ENCODE results near the gene TLR4. TPM values are rescaled to one million over a fixed set of nuclear protein-coding genes. Genes with fewer than 3 reads are reported as not detected.

The TLR4 gene
- total and polyA plus RNA-seq, 9 of the 15 experiments (the other 6 are each of a cell fraction or from before 2014, with no cell fraction given) = 0.02 TPM; not detected in 8

DNA sequence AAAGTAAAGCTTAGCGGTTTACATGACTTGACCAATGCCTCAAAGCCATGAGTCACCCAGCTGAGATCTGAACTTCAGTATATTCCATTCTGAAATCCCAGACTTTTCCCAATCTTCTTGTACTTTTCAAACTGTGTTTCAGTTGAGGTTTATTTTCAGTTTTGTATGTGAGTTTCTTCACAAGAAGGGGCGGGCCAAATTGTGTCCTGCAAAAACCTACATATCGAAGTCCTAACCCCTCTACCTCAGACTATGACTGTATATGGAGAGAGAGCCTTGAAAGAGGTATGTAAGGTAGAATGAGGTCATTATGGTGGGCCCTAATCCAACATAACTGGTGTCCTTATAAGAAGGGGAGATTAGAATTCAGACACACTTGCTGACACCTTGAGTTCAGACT lies 666 bp upstream of the TLR4 start:
- H3K79me2 ChIP-seq (ENCODE audit: control insufficient read depth, insufficient read depth, low read length) = no peaks in the 10 kb centered on the region
- H3K4me3 ChIP-seq = no peak overlapping the region
- H3K36me3 ChIP-seq (ENCODE audit: control insufficient read depth, insufficient read depth, low read length) = no peaks in the 10 kb centered on the region
- H3K4me2 ChIP-seq (ENCODE audit: insufficient read depth, low read length) = no peak overlapping the region
- no peak for DNase-seq (ENCODE audit: extremely low read depth in 1 of 4, low spot score in 3 of 4)
- ATAC-seq = no peak
- no peak overlapping the region for H3K9ac ChIP-seq (ENCODE audit: insufficient read depth in 1 of 2, low read depth in 2 of 2, low read length in 2 of 2)
- CTCF ChIA-PET (ENCODE audit: low intra/inter-chr PET ratio) = no interaction called here
- H4K20me1 ChIP-seq (replicated peaks; ENCODE audit: control insufficient read depth, insufficient read depth, low read length) = no peaks in the 10 kb centered on the region
- H3K4me1 ChIP-seq (replicated peaks in 1 of 2; ENCODE audit: control insufficient read depth in 2 of 2, insufficient read depth in 2 of 2, low read length in 2 of 2) = no peaks in the 10 kb centered on the region
- no TSS peak for BruUV-seq (replicated peaks)
- POLR2A ChIA-PET = no interaction called here
- TF ChIP-seq SIN3A (IDR thresholded peaks at IDR 0.05; ENCODE audit: borderline replicate concordance in 2 of 2, control insufficient read depth in 1 of 2, low read depth in 2 of 2, low read length in 2 of 2) = no peak
- TF ChIP-seq PYGO2 (tag; IDR thresholded peaks at IDR 0.05) = no peak
- no peak for TF ChIP-seq ZC3H8 (IDR thresholded peaks at IDR 0.05)
- TF ChIP-seq FIP1L1 (IDR thresholded peaks at IDR 0.05; ENCODE audit: low read depth, low read length, poor library complexity, severe bottlenecking) = no peak
- no peak for TF ChIP-seq POLR2G (IDR thresholded peaks at IDR 0.05; ENCODE audit: low read depth, low read length)
- TF ChIP-seq ELF2 (CRISPR knock-in tag; IDR thresholded peaks at IDR 0.05) = no peak
- TF ChIP-seq ELF4 (CRISPR knock-in tag; IDR thresholded peaks at IDR 0.05) = no peak
- no peaks in the 10 kb centered on the region for H3K27me3 ChIP-seq (ENCODE audit: control insufficient read depth in 2 of 2, insufficient read depth in 2 of 2, low read length in 2 of 2)
- in situ Hi-C loops (cut with MboI) = no loop called here
- intact Hi-C loops (cut with micrococcal nuclease) = no loop called here
- no peak overlapping the region for H2AFZ ChIP-seq (ENCODE audit: low read depth, low read length)
- 0% methylated on average over 3 of the region's 3 CpGs for WGBS (ENCODE audit: insufficient coverage, low coverage, missing lambda C conversion rate)
- no peaks in the 10 kb centered on the region for H3K9me3 ChIP-seq (replicated peaks; ENCODE audit: control insufficient read depth, insufficient read depth, low read depth, low read length)
- no peaks in the 10 kb centered on the region for H3K9me1 ChIP-seq (ENCODE audit: control insufficient read depth, insufficient read depth, low read length)
- H3K27ac ChIP-seq (ENCODE audit: extremely low read depth, low read depth, low read length) = no peak overlapping the region
- no peak for FAIRE-seq

- no peak overlapping the region for H3K4me3 ChIP-seq
- H3K4me1 ChIP-seq (replicated peaks in 1 of 2; ENCODE audit: control insufficient read depth in 2 of 2, insufficient read depth in 2 of 2, low read length in 2 of 2) = no peaks in the 10 kb centered on the region
- DNase-seq (ENCODE audit: extremely low read depth in 1 of 4, low spot score in 3 of 4) (no peak), FAIRE-seq (no peak), ATAC-seq (no peak)
- H3K27ac ChIP-seq (ENCODE audit: extremely low read depth, low read depth, low read length) = no peak overlapping the region
- no peaks in the 10 kb centered on the region for H3K27me3 ChIP-seq (ENCODE audit: control insufficient read depth in 2 of 2, insufficient read depth in 2 of 2, low read length in 2 of 2)
- in situ Hi-C loops (cut with MboI) (no loop called here), intact Hi-C loops (cut with micrococcal nuclease) (no loop called here)
- no peaks in the 10 kb centered on the region for H3K9me1 ChIP-seq (ENCODE audit: control insufficient read depth, insufficient read depth, low read length)
- WGBS (ENCODE audit: insufficient coverage, low coverage, missing lambda C conversion rate) = 0% methylated on average over 1 of the region's 1 CpG
- ChIA-PET CTCF (ENCODE audit: low intra/inter-chr PET ratio) (no interaction called here), POLR2A (no interaction called here)
- no peak overlapping the region for H2AFZ ChIP-seq (ENCODE audit: low read depth, low read length)
- no peaks in the 10 kb centered on the region for H4K20me1 ChIP-seq (replicated peaks; ENCODE audit: control insufficient read depth, insufficient read depth, low read length)
- no peaks in the 10 kb centered on the region for H3K9me3 ChIP-seq (replicated peaks; ENCODE audit: control insufficient read depth, insufficient read depth, low read depth, low read length)
- H3K36me3 ChIP-seq (ENCODE audit: control insufficient read depth, insufficient read depth, low read length) = no peaks in the 10 kb centered on the region
- no peak overlapping the region for H3K4me2 ChIP-seq (ENCODE audit: insufficient read depth, low read length)
- no peak overlapping the region for H3K9ac ChIP-seq (ENCODE audit: insufficient read depth in 1 of 2, low read depth in 2 of 2, low read length in 2 of 2)
- BruUV-seq (replicated peaks) = no TSS peak
- no peaks in the 10 kb centered on the region for H3K79me2 ChIP-seq (ENCODE audit: control insufficient read depth, insufficient read depth, low read length)
- TF ChIP-seq ZBED1 (IDR thresholded peaks at IDR 0.05) (no peak), TRIM24 (IDR thresholded peaks at IDR 0.05) (no peak), SRSF7 (optimal IDR thresholded peaks at IDR 0.05; ENCODE audit: low read depth, low read length) (no peak), ETV1 (tag; conservative IDR thresholded peaks at IDR 0.05; ENCODE audit: low read depth) (no peak)
- TF ChIP-seq, protein P1, sequence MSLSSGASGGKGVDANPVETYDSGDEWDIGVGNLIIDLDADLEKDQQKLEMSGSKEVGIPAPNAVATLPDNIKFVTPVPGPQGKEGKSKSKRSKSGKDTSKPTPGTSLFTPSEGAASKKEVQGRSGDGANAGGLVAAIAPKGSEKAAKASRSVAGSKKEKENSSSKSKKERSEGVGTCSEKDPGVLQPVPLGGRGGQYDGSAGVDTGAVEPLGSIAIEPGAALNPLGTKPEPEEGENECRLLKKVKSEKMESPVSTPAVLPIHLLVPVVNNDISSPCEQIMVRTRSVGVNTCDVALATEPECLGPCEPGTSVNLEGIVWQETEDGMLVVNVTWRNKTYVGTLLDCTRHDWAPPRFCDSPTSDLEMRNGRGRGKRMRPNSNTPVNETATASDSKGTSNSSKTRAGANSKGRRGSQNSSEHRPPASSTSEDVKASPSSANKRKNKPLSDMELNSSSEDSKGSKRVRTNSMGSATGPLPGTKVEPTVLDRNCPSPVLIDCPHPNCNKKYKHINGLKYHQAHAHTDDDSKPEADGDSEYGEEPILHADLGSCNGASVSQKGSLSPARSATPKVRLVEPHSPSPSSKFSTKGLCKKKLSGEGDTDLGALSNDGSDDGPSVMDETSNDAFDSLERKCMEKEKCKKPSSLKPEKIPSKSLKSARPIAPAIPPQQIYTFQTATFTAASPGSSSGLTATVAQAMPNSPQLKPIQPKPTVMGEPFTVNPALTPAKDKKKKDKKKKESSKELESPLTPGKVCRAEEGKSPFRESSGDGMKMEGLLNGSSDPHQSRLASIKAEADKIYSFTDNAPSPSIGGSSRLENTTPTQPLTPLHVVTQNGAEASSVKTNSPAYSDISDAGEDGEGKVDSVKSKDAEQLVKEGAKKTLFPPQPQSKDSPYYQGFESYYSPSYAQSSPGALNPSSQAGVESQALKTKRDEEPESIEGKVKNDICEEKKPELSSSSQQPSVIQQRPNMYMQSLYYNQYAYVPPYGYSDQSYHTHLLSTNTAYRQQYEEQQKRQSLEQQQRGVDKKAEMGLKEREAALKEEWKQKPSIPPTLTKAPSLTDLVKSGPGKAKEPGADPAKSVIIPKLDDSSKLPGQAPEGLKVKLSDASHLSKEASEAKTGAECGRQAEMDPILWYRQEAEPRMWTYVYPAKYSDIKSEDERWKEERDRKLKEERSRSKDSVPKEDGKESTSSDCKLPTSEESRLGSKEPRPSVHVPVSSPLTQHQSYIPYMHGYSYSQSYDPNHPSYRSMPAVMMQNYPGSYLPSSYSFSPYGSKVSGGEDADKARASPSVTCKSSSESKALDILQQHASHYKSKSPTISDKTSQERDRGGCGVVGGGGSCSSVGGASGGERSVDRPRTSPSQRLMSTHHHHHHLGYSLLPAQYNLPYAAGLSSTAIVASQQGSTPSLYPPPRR (CRISPR knock-in tag; IDR thresholded peaks at IDR 0.05; ENCODE audit: borderline replicate concordance) = no peak
Measured at GRCh38 chr9:117704597-117704996, 394 bp downstream of the TLR4 start.

All from K562 (cell line).